Ectodermal cell (in vitro differentiated cells): ENCODE measurements around the gene ERC2.

Experiments used
- H3K27ac ChIP-seq: 2 replicates; pipeline ENCODE4 v1.7.0; 2013; ENCODE audit warnings: mild to moderate bottlenecking, low read depth, low read length; ENCODE audit not compliant: insufficient read depth, poor library complexity, severe bottlenecking
- H3K27me3 ChIP-seq: 2 replicates; pipeline ENCODE4 v1.7.0; 2013; ENCODE audit warnings: mild to moderate bottlenecking, low read length; ENCODE audit not compliant: insufficient read depth, control insufficient read depth, poor library complexity, severe bottlenecking
- H3K36me3 ChIP-seq: one replicate; pipeline ENCODE4 v1.7.0; 2013; ENCODE audit warnings: low read length; ENCODE audit not compliant: control insufficient read depth, insufficient read depth
- H3K4me1 ChIP-seq: one replicate; pipeline ENCODE4 v1.7.0; 2013; ENCODE audit warnings: low read length; ENCODE audit not compliant: control insufficient read depth, insufficient read depth
- H3K4me3 ChIP-seq: 2 replicates; pipeline ENCODE4 v1.7.0; 2013; ENCODE audit warnings: low read depth, low read length, control low read depth; ENCODE audit not compliant: insufficient read depth
- H3K9me3 ChIP-seq: 2 replicates; pipeline ENCODE4 v1.7.0; 2013; ENCODE audit warnings: mild to moderate bottlenecking, low read length, moderate library complexity; ENCODE audit not compliant: control insufficient read depth
- WGBS, 2 experiments: methylation state at CpG; one replicate each; pipeline ENCODE4 v1.1.7; 2013; ENCODE audit warnings: missing lambda C conversion rate in 2 of 2; 5-methylcytosine and 5-hydroxymethylcytosine counted together

Gene ERC2

GRCh38 chr3:56201407-56201806, 266.9 kb downstream of the ERC2 start:
- H3K9me3 ChIP-seq, result no peaks in the 10 kb centered on the region
- H3K36me3 ChIP-seq, result no peaks in the 10 kb centered on the region
- H3K4me3 ChIP-seq, result no peak overlapping the region
- WGBS, 2 experiments, result 0% methylated on average over 1 of the region's 1 CpG; no CpG with 5 or more reads in 1 of the 2 experiments
- no peaks in the 10 kb centered on the region for H3K27me3 ChIP-seq
- no peaks in the 10 kb centered on the region for H3K4me1 ChIP-seq
- no peak overlapping the region for H3K27ac ChIP-seq

- Histone ChIP-seq H3K27ac (no peak overlapping the region), H3K4me3 (no peak overlapping the region), H3K9me3 (no peaks in the 10 kb centered on the region)
These were observed 268.0 kb downstream of the ERC2 start for GRCh38 chr3:56200251-56200650.

GRCh38 chr3:56197991-56198390, 270.3 kb downstream of the ERC2 start:
- Histone ChIP-seq H3K27ac (no peak overlapping the region), H3K4me3 (no peak overlapping the region), H3K4me1 (no peaks in the 10 kb centered on the region), H3K36me3 (no peaks in the 10 kb centered on the region), H3K27me3 (no peaks in the 10 kb centered on the region), H3K9me3 (no peaks in the 10 kb centered on the region)

More at GRCh38 chr3:56200251-56200650, 268.0 kb downstream of the ERC2 start:
- H3K4me1 ChIP-seq, result no peaks in the 10 kb centered on the region
- H3K36me3 ChIP-seq, result no peaks in the 10 kb centered on the region
- H3K27me3 ChIP-seq, result no peaks in the 10 kb centered on the region

GRCh38 chr3:56197259-56197965, 270.9 kb downstream of the ERC2 start:
- WGBS, 2 experiments, result 63 to 65% methylated on average over 3 of the region's 3 CpGs

GRCh38 chr3:56196700-56197099, 271.6 kb downstream of the ERC2 start:
- WGBS, 2 experiments, result 87 to 90% methylated on average over 2 to 3 of the region's 3 CpGs
- Histone ChIP-seq H3K27ac (no peak overlapping the region), H3K27me3 (no peaks in the 10 kb centered on the region), H3K36me3 (no peaks in the 10 kb centered on the region), H3K4me1 (no peaks in the 10 kb centered on the region), H3K4me3 (no peak overlapping the region), H3K9me3 (no peaks in the 10 kb centered on the region)

More at GRCh38 chr3:56197259-56197965, 270.9 kb downstream of the ERC2 start:
- Histone ChIP-seq H3K27me3 (no peaks in the 10 kb centered on the region), H3K27ac (no peak overlapping the region), H3K36me3 (no peaks in the 10 kb centered on the region), H3K4me3 (no peak overlapping the region), H3K9me3 (no peaks in the 10 kb centered on the region), H3K4me1 (no peaks in the 10 kb centered on the region)

- H3K27ac ChIP-seq, result no peak overlapping the region
- WGBS, 2 experiments, result 95 to 99% methylated on average over 2 to 3 of the region's 3 CpGs
- H3K36me3 ChIP-seq, result no peaks in the 10 kb centered on the region
- no peaks in the 10 kb centered on the region for H3K27me3 ChIP-seq
- no peaks in the 10 kb centered on the region for H3K9me3 ChIP-seq
- H3K4me1 ChIP-seq, result no peaks in the 10 kb centered on the region
- no peak overlapping the region for H3K4me3 ChIP-seq
These were observed 274.7 kb downstream of the ERC2 start for GRCh38 chr3:56193519-56193918.

GRCh38 chr3:56192001-56192400, 276.3 kb downstream of the ERC2 start:
- H3K36me3 ChIP-seq, result no peaks in the 10 kb centered on the region
- H3K27me3 ChIP-seq, result no peaks in the 10 kb centered on the region
- no peaks in the 10 kb centered on the region for H3K4me1 ChIP-seq
- no peak overlapping the region for H3K27ac ChIP-seq
- no peaks in the 10 kb centered on the region for H3K9me3 ChIP-seq
- no peak overlapping the region for H3K4me3 ChIP-seq

GRCh38 chr3:56190771-56191305, 277.4 kb downstream of the ERC2 start:
- H3K4me3 ChIP-seq, result no peak overlapping the region
- no peaks in the 10 kb centered on the region for H3K4me1 ChIP-seq
- 86 to 100% methylated on average over 1 of the region's 1 CpG for WGBS, 2 experiments
- H3K27me3 ChIP-seq, result no peaks in the 10 kb centered on the region
- no peaks in the 10 kb centered on the region for H3K9me3 ChIP-seq
- no peaks in the 10 kb centered on the region for H3K36me3 ChIP-seq
- H3K27ac ChIP-seq, result no peak overlapping the region

- Histone ChIP-seq H3K36me3 (no peaks in the 10 kb centered on the region), H3K27me3 (no peaks in the 10 kb centered on the region), H3K9me3 (no peaks in the 10 kb centered on the region), H3K27ac (no peak overlapping the region), H3K4me3 (no peak overlapping the region), H3K4me1 (no peaks in the 10 kb centered on the region)
These were observed 278.1 kb downstream of the ERC2 start for GRCh38 chr3:56190130-56190529.

- 99 to 100% methylated on average over 2 of the region's 2 CpGs for WGBS, 2 experiments
- H3K9me3 ChIP-seq, result no peaks in the 10 kb centered on the region
- H3K27me3 ChIP-seq, result no peaks in the 10 kb centered on the region
- no peaks in the 10 kb centered on the region for H3K4me1 ChIP-seq
- no peak overlapping the region for H3K27ac ChIP-seq
- H3K4me3 ChIP-seq, result no peak overlapping the region
- H3K36me3 ChIP-seq, result no peaks in the 10 kb centered on the region
These were observed 278.7 kb downstream of the ERC2 start for GRCh38 chr3:56189536-56189935.
